A673 (cell line): ENCODE results near the gene WFDC11. TPM values are rescaled to one million over a fixed set of nuclear protein-coding genes. Genes with fewer than 3 reads are reported as not detected.
"Not testable (repeated sequence)": the region's sequence is repeated elsewhere in the genome, so short reads cannot be mapped to it uniquely, and the experiment has no call there.

Experiments
- BruUV-seq: library from RNA; stranded (reverse); fragments of 400-500 nt; replicated peaks from 2 replicates; lab custom pipeline; 2021; lab: Mats Ljungman, UMichigan
- CTCF ChIA-PET: fragments of 300-600 bp; sonication (Branson Sonifier 250); formaldehyde crosslinking; loops from one replicate; lab custom pipeline; 2022; ENCODE audit warnings: antibody characterized with exemption; lab: Charles Lee
- POLR2A ChIA-PET: fragments of 300-600 bp; sonication (Branson Sonifier 250); formaldehyde crosslinking; loops from one replicate; lab custom pipeline; 2022; ENCODE audit warnings: antibody characterized with exemption; ENCODE audit not compliant: low non-redundant PET; lab: Charles Lee
- DNase-seq: peaks from one replicate; pipeline ENCODE4 v3.0.0-alpha.2; 2015; ENCODE audit warnings: low spot score
- H3K27ac ChIP-seq: fragments of 200-600 bp; sonication (generic); 2 replicates; pipeline ENCODE4 v1.5.1; 2016; ENCODE audit warnings: mixed run types, low read depth, mild to moderate bottlenecking, mixed read lengths, antibody characterized with exemption, low read length; ENCODE audit not compliant: poor library complexity, severe bottlenecking
- H3K27me3 ChIP-seq: fragments of 200-600 bp; sonication (generic); replicated peaks from 2 replicates; pipeline ENCODE4 v1.6.1; 2017; ENCODE audit warnings: mixed run types, low read depth, mild to moderate bottlenecking, mixed read lengths, antibody characterized with exemption, low read length; ENCODE audit not compliant: insufficient read depth, poor library complexity
- H3K36me3 ChIP-seq: fragments of 200-600 bp; sonication (generic); 2 replicates; pipeline ENCODE4 v1.6.1; 2016; ENCODE audit warnings: mixed run types, mild to moderate bottlenecking, mixed read lengths, antibody characterized with exemption, low read length; ENCODE audit not compliant: insufficient read depth, poor library complexity, severe bottlenecking
- H3K4me1 ChIP-seq: fragments of 200-600 bp; sonication (generic); 2 replicates; pipeline ENCODE4 v1.6.1; 2017; ENCODE audit warnings: mixed run types, mild to moderate bottlenecking, mixed read lengths, antibody characterized with exemption, low read length; ENCODE audit not compliant: insufficient read depth, poor library complexity, severe bottlenecking
- H3K4me3 ChIP-seq: fragments of 200-600 bp; sonication (generic); 2 replicates; pipeline ENCODE4 v1.5.1; 2016; ENCODE audit warnings: low read depth, mixed run types, mild to moderate bottlenecking, mixed read lengths, low read length; ENCODE audit not compliant: poor library complexity, severe bottlenecking
- H3K9me3 ChIP-seq: fragments of 200-600 bp; sonication (generic); 2 replicates; pipeline ENCODE4 v1.6.1; 2016; ENCODE audit warnings: mixed run types, low read depth, mild to moderate bottlenecking, mixed read lengths, antibody characterized with exemption, low read length; ENCODE audit not compliant: poor library complexity, severe bottlenecking
- EZH2 ChIP-seq: fragments of 200-600 bp; sonication (generic); IDR thresholded peaks from 2 replicates; pipeline ENCODE4 v1.6.1; 2017; ENCODE audit warnings: borderline replicate concordance, low read depth, mild to moderate bottlenecking, mixed read lengths, antibody characterized with exemption, low read length; ENCODE audit not compliant: poor library complexity, severe bottlenecking
- intact Hi-C: fragments of 100-400 bp; cut with micrococcal nuclease; formaldehyde crosslinking; loops from one replicate; pipeline ENCODE4 v1.10.0; 2022; ENCODE audit not compliant: unreplicated experiment
- total RNA-seq: library from RNA; stranded (reverse); gene quantifications from 2 replicates; pipeline ENCODE4 v1.2.3, GENCODE V29; 2021
- TF ChIP-seq, protein P1 (sequence below): fragments of 300-800, 200-600 bp; sonication (generic); conservative IDR thresholded peaks from 2 replicates; pipeline ENCODE4 v1.5.1; 2017; ENCODE audit warnings: low read depth, mild to moderate bottlenecking, antibody characterized with exemption, low read length, moderate library complexity, mixed read lengths

The WFDC11 gene
- total RNA-seq, 1 experiment from 2014 or later = not detected

DNA sequence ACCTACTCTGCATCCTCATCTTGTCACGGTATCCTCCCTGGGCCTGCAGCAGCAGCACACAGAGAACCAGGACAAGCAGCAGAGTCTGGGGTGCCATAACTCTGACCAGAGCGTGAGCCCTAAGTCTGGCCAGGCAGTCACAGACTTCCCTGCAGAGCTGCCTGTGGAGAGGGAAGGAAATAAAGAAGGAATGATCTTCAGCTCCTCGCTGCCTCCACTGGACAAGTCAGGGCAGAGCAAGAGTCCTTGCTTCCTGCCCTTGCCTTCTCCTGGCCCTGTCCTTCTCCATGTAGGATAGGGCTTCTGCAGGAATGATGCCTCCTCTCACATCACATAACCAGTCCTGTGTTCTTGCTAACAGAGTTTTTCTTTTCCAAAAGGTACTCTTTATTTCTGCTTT lies 15.9 kb upstream of the WFDC11 start:
- no TSS peak for BruUV-seq
- CTCF ChIA-PET = no interaction called here
- intact Hi-C loops = no loop called here

DNA sequence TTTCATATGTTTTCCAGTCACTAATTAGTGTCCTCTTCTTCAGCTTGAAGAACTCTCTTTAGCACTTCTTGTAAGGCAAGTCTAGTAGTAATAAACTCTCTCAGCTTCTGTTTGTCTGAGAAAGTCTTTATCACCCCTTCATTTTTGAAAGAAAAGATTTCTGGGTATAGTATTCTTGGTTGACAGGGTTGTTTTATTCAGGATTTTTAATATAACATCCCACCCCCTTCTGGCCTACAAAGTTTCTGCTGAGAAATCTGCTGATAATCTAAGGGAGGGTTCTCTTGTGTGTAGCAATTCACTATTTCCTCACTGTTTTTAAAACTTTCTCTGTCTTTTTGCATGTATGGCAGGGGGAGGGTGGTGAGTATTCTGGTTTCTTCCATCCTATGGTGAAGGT lies 9.6 kb upstream of the WFDC11 start:
- H3K9me3 ChIP-seq = no peaks in the 10 kb centered on the region
- TF ChIP-seq EZH2 = no peak
- TF ChIP-seq, protein P1, sequence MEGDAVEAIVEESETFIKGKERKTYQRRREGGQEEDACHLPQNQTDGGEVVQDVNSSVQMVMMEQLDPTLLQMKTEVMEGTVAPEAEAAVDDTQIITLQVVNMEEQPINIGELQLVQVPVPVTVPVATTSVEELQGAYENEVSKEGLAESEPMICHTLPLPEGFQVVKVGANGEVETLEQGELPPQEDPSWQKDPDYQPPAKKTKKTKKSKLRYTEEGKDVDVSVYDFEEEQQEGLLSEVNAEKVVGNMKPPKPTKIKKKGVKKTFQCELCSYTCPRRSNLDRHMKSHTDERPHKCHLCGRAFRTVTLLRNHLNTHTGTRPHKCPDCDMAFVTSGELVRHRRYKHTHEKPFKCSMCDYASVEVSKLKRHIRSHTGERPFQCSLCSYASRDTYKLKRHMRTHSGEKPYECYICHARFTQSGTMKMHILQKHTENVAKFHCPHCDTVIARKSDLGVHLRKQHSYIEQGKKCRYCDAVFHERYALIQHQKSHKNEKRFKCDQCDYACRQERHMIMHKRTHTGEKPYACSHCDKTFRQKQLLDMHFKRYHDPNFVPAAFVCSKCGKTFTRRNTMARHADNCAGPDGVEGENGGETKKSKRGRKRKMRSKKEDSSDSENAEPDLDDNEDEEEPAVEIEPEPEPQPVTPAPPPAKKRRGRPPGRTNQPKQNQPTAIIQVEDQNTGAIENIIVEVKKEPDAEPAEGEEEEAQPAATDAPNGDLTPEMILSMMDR = no peak
- intact Hi-C loops = no loop called here
- POLR2A ChIA-PET = no interaction called here
- H3K4me3 ChIP-seq = no peak overlapping the region
- no TSS peak for BruUV-seq
- H3K4me1 ChIP-seq = no peaks in the 10 kb centered on the region
- CTCF ChIA-PET = no interaction called here
- H3K36me3 ChIP-seq = no peaks in the 10 kb centered on the region
- no peak for DNase-seq
- H3K27ac ChIP-seq = no peak overlapping the region
- H3K27me3 ChIP-seq = peaks cover under 1% of the 10 kb centered on the region

More for the DNA sequence above, 15.9 kb upstream of the WFDC11 start:
- Histone ChIP-seq H3K4me3 (no peak overlapping the region), H3K4me1 (no peaks in the 10 kb centered on the region), H3K27ac (no peak overlapping the region), H3K36me3 (no peaks in the 10 kb centered on the region), H3K9me3 (no peaks in the 10 kb centered on the region), H3K27me3 (peaks cover 4% of the 10 kb centered on the region)
- no peak for DNase-seq
- TF ChIP-seq, protein P1 = no peak
- no peak for TF ChIP-seq EZH2
- POLR2A ChIA-PET = no interaction called here

DNA sequence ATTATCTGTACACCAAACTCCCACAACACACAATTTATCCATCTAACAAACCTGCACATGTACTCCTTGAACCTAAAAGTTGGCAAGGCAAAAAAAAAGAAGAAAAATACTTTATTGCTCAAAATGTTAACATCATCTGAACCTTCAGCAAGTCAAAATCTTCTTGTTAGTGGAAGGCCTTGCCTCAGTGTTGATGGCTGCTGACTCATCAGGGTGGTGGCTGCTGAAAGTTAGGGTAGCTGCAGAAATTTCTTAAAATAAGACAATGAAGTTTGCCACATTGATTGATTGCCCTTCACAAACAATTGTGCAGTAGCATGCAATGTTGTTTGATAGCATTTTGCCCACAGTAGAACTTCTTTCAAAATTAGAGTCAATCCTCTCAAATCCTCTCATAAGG lies 2.7 kb upstream of the WFDC11 start:
- Histone ChIP-seq H3K4me3 (no peak overlapping the region), H3K27me3 (peaks cover 17% of the 10 kb centered on the region), H3K36me3 (no peaks in the 10 kb centered on the region), H3K4me1 (no peaks in the 10 kb centered on the region), H3K9me3 (no peaks in the 10 kb centered on the region), H3K27ac (no peak overlapping the region)
- intact Hi-C loops = no loop called here
- no peak for TF ChIP-seq EZH2
- TF ChIP-seq, protein P1 = no peak
- no TSS peak for BruUV-seq
- CTCF ChIA-PET = no interaction called here
- POLR2A ChIA-PET = no interaction called here
- no peak for DNase-seq

DNA sequence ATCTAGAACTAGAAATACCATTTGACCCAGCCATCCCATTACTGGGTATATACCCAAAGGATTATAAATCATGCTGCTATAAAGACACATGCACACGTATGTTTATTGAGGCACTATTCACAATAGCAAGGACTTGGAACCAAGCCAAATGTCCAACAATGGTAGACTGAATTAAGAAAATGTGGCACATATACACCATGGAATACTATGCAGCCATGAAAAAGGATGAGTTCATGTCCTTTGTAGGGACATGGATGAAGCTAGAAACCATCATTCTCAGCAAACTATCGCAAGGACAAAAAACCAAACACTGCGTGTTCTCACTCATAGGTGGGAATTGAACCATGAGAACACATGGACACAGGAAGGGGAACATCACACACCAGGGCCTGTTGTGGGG lies 13.0 kb downstream of the WFDC11 start:
- POLR2A ChIA-PET, H3K4me1 ChIP-seq, H3K4me3 ChIP-seq, BruUV-seq, intact Hi-C loops, CTCF ChIA-PET, H3K27me3 ChIP-seq, H3K9me3 ChIP-seq, DNase-seq, H3K36me3 ChIP-seq, H3K27ac ChIP-seq: not testable (repeated sequence)

DNA sequence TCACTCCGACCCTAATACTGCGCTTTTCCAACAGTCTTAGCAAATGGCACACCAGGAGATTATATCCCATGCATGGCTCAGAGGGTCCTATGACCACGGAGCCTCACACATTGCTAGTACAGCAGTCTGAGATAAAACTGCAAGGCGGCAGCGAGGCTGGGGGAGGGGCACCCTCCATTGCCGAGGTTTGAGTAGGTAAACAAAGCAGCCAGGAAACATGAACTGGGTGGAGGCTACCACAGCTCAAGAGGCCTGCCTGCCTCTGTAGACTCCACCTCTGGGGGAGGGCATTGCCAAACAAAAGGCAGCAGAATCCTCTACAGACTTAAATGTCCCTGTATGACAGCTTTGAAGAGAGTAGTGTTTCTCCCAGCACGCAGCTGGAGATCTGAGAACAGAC lies 18.3 kb downstream of the WFDC11 start:
- H3K4me3 ChIP-seq, H3K27me3 ChIP-seq, H3K9me3 ChIP-seq, POLR2A ChIA-PET, CTCF ChIA-PET, DNase-seq, H3K4me1 ChIP-seq, intact Hi-C loops, H3K27ac ChIP-seq, BruUV-seq, H3K36me3 ChIP-seq: not testable (repeated sequence)
